GM10266 (cell line): ENCODE results near the gene NR1I2.

Source experiments
- DNase-seq: peaks from one replicate; pipeline ENCODE4 v3.0.0; 2012; ENCODE audit errors: extremely low spot score
- TF ChIP-seq, protein P1 (sequence below): IDR thresholded peaks from 2 replicates; pipeline ENCODE4 v1.5.1; 2012; ENCODE audit warnings: mild to moderate bottlenecking, low read depth; ENCODE audit not compliant: control insufficient read depth, insufficient read depth; ENCODE audit errors: missing control alignments

Gene NR1I2

DNA sequence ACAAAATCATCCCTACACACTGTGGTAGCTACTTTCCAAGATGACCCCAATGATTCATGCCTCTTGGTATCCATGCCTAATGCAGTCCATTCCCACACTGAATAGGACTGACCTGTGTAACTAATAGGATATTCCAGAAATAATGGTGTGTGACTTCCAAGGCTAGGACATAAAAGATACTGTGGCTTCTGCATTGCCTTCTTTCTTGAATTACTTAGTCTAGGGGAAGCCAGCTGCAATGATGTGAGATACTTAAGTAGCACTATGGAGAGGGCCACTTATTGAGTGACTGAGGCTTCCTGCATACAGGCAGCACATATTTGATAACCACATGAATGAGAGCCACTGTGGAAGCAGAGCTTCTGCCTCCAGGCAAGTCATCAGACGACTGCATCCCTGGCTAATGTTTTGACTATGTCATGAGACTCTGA is 50.1 kb downstream of the NR1I2 start:
- TF ChIP-seq, protein P1, sequence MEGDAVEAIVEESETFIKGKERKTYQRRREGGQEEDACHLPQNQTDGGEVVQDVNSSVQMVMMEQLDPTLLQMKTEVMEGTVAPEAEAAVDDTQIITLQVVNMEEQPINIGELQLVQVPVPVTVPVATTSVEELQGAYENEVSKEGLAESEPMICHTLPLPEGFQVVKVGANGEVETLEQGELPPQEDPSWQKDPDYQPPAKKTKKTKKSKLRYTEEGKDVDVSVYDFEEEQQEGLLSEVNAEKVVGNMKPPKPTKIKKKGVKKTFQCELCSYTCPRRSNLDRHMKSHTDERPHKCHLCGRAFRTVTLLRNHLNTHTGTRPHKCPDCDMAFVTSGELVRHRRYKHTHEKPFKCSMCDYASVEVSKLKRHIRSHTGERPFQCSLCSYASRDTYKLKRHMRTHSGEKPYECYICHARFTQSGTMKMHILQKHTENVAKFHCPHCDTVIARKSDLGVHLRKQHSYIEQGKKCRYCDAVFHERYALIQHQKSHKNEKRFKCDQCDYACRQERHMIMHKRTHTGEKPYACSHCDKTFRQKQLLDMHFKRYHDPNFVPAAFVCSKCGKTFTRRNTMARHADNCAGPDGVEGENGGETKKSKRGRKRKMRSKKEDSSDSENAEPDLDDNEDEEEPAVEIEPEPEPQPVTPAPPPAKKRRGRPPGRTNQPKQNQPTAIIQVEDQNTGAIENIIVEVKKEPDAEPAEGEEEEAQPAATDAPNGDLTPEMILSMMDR = no peak

DNA sequence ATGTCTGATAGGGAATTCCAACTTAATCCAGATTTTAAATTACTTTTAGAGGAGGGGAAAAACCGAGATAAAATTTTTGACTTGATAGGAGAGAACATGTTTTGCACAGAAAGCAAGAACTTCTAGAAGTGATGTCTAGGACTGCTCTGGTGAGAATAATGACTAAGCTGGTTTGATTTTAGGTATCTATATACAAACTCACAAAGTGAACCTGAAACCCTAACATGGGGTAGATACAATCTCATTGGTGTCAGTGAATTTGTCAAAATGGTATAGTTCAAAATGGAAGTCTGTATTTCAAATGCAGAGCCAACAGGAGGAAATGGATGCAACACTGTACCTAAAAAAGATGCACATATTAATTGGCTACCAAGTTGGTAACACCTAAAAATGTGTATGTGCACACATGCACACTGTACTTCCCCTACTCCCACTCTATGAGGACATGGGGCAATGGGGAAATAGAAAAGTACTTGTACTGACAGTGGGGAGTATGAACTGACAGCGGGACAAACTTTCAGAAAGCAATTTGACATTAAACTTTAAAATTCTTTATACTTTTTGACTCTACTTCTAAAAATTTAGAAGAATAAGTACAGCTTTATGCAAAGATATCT is 53.0 kb downstream of the NR1I2 start:
- DNase-seq = no peak

More for the DNA sequence above, 50.1 kb downstream of the NR1I2 start:
- DNase-seq = no peak

DNA sequence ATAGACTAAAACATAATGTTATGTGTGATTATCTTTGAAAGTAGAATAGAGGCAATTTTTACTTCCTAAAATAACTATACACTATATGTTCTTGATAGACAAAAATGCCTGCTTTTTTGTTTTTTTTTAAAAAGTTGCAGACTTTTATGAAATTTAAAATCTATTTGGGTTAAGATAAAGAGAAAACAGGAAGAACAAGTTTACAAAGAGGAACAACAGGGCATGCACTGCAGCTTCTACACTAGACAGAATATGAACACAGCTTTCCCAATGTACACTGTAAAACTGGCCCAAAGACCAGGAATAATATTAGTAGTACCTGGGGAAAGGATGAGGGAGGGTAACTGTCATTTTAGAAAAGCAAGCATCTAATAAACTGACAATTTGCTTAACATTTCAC is 53.7 kb downstream of the NR1I2 start:
- TF ChIP-seq, protein P1 = no peak
- no peak for DNase-seq

More for the DNA sequence above, 53.0 kb downstream of the NR1I2 start:
- TF ChIP-seq, protein P1 = no peak

DNA sequence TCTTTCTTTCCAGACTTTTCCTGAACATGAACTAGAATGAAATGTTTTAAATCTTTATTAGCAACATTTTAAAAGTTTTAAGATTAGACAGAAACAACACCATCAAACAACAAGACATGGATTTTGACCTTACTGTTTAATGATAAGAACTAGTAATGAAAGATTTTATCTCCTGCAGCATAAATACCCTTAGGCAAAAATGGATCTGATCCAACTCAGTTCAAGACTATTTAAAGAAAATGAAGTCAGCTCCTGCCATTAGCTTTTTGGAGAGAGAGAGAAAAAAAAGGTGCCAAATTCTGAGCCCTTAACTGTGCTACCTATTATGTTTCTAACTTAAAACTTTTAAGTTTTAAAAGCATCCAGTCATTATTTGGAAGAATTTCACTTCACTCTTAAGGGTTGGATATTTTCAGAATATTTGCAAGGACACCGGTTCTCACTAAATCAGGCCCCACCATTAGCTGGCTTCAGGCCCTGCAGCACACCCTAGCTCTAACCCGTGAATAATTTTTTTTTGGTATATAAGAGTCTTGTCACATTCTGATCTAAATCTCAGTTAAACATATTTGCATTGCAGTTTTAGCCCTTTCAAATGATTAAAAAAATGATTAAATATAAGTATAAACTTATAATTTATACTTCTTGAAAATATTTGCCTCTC is 60.0 kb downstream of the NR1I2 start:
- no peak for DNase-seq
- TF ChIP-seq, protein P1 = no peak

DNA sequence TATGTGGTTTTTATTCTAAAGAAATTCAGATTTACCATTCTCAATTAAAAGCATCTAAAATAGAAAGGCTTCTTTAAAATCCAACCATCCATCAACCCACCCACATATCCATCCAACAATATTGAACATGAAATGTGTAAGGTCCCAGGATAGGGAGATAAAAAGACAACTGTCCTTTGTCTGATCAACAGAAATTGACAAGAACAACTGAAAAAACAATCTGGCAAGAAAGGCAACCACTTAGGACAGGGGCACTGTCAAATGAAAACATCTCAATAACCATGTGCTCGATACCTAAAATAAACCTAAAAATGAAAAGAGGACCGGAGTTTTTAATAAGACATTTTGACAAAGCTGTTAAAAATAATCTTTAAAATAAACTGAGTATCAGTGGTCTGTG is 67.2 kb downstream of the NR1I2 start:
- TF ChIP-seq, protein P1 = no peak
- no peak for DNase-seq

DNA sequence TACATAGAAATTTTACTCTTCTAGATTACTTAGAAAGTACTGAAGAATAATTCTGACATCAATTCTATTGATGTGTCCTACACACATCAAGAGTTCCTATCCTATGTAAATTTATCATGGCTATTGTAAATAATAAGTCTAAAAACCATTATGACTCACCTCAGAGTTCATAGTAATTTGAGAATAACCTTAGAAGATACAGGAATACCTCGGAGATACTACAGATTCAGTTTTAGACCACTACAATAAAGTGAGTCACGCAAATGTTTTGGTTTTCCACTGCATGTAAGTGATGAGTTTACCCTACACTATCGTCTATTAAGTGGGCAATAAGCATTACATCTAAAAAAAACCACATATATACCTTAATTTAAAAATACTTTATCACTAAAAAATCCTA is 74.8 kb downstream of the NR1I2 start:
- TF ChIP-seq, protein P1 = no peak
- DNase-seq = no peak

DNA sequence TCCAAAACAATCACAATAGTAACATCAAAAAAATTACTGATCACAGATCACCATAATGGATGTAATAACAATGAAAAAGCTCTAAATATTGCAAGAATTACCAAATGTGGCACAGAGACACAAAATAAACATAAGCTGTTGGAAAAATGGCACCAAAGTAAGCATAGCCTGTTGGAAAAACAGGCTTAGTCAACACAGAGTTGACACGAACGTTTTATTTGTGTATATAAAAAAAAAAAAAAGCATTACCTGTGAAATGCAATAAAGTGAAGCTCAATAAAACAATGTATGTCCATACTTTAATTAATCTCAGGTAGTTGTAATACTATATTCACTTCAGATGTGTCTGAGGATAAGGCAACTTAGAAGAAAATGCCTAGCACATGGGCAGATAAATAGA is 77.1 kb downstream of the NR1I2 start:
- TF ChIP-seq, protein P1 = no peak
- DNase-seq = no peak
